OCI-M2 (cell line): ENCODE results near the gene RGS12.

Experiments used
- DNase-seq: peaks from one replicate; lab custom pipeline; 2025; ENCODE audit not compliant: unreplicated experiment; lab: John Stamatoyannopoulos, UW

Gene RGS12

DNA sequence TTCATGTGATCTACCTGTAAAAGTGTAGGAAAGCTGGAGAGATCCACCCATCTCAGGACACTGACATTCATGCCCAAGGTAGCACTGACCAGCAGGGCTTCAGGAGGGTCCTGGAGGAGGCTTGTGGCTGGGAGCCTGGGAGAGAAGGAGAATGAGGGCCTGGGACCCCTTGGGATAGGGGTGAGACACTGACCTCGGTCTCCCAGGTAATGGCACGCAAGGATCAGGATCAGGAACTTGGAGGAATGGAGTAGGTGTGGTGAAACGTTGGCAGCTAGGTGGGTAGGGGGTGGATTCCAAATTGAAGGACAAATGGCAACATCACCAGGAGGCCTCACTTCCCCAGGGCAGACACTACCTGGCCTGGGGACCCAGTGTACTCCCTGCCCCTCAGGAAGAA lies 12.4 kb upstream of the RGS12 start:
- no peak for DNase-seq

GRCh38 chr4:3283483-3283882 lies 9.3 kb upstream of the RGS12 start:
- DNase-seq: no peak

GRCh38 chr4:3283916-3284315 lies 8.9 kb upstream of the RGS12 start:
- DNase-seq: no peak

DNA sequence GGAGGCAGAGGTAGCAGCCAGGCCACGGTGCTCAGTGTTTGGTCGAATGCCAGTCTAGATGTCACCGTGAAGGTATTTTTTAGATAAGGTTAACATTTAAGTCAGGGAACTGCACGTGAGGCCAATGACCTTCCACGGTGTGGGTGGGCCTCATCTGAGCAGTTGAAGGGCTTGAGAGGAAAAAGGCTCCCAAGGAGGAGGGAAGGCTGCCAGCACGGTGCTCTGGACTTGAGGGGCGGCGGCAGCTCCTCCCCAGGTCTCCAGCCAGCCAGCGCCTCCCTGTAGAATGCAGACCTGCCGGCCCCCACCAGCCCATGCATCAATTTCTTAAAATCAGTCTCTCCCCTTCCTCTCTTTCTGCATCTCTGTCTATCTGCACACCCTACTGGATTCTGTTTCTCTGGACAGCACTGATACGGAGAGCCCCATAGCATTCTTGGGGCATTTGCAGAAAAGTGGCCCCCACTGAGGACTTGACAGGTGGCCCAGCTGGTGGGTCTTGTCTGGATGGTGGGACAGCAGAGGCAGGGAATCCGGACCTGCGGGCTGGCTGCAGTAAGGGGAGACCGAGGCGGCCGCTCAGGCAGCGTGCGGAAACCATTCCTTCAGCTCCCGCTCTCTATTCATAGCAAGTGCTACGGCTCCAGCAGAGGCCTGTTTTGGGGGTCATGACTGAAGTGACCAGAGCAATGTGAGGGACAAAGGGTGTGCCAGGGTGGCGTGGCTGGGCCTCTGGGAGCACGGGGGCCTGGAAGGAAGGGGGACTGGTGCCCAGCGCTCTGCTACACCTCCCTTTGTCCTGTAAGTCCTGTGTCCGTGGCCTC lies 7.9 kb upstream of the RGS12 start:
- DNase-seq: no peak

- no peak for DNase-seq
Measured at GRCh38 chr4:3285558-3286334, 7.1 kb upstream of the RGS12 start.

GRCh38 chr4:3286335-3287175 lies 6.3 kb upstream of the RGS12 start:
- DNase-seq: no peak

- no peak for DNase-seq
Measured at GRCh38 chr4:3287271-3287971, 5.4 kb upstream of the RGS12 start.

DNA sequence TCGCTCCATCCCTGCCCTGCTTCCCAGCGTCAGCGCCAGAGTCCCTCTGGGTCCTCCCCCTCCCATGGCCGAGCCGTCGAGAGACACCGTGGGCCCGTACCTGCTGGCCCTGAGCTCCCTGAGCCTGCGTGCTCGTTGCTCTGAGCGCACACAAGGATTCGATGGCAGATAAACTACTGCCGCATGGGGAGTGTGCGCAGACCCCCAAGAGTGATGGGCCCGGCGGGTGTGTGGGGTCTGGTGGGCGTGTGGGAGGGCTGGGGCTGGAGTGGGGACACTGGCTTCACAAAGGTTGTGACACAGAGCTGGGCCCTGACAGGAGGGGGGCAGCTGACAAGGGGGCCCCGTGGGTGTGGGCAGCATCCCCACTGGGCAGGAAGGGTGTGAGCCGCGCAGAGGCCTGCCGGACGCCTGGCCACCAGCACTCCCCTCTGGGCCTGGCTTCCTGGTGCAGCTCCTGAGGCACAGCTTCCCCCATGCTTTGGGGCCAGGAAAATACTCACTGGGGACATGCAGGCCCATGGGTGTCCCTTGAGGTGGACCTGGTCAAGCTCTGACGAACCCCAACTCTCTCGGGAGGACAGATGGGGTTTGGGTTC lies 4.8 kb upstream of the RGS12 start:
- no peak for DNase-seq

GRCh38 chr4:3288571-3289094 lies 4.2 kb upstream of the RGS12 start:
- DNase-seq: no peak

- no peak for DNase-seq
Measured at GRCh38 chr4:3290476-3290875, 2.3 kb upstream of the RGS12 start.

- DNase-seq: no peak
Measured at GRCh38 chr4:3290889-3291321, 1.9 kb upstream of the RGS12 start.

GRCh38 chr4:3291411-3291968 lies 1.3 kb upstream of the RGS12 start:
- no peak for DNase-seq

GRCh38 chr4:3291969-3292570 lies 751 bp upstream of the RGS12 start:
- DNase-seq: no peak

DNA sequence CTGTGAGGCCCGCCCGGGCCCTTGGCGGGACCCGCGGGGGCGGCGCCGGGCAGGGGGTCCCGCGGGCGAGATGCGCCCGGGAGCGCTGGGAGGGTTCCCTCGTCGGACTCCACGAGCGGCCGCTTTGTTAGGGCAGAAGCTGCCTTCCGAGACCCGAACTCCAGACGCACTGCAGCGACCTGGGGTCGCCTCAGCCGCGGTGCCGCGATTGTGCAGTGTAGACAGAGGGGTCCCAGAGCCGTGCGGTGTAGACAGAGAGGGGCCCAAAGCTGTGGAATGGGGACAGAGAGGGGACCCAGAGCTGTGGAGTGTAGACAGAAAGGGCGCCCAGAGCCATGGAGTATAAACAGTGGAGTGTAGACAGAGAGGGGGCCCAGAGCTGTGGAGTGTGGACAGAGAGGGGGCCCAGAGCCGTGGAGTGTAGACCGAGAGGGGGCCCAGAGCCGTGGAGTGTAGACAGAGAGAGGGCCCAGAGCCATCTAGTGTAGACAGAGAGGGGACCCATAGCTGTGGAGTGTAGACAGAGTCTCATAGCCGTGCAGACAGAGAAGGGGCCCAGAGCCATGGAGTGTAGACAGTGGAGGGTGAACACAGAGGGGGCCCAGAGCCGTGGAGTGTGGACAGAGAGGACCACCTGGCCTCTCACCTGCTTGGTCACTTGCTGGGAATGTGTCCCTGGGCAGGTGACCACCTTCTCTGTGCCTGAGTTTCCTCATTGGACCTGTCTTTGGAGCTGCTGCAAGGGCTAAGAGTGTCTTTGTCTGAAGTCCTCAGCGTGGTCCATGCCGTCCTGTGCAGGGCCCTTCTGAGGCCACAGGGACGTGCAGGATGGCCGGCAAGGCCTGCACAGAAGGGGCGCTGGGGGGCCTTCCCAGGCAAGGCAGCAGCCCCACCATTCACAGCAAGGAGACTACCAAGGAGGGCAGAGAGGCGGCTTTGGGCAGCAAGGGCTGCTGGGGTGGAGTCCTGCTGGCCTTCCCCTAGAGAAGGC lies 875 bp downstream of the RGS12 start:
- DNase-seq: no peak

- DNase-seq: no peak
Measured at GRCh38 chr4:3294401-3295241, 1.8 kb downstream of the RGS12 start.

DNA sequence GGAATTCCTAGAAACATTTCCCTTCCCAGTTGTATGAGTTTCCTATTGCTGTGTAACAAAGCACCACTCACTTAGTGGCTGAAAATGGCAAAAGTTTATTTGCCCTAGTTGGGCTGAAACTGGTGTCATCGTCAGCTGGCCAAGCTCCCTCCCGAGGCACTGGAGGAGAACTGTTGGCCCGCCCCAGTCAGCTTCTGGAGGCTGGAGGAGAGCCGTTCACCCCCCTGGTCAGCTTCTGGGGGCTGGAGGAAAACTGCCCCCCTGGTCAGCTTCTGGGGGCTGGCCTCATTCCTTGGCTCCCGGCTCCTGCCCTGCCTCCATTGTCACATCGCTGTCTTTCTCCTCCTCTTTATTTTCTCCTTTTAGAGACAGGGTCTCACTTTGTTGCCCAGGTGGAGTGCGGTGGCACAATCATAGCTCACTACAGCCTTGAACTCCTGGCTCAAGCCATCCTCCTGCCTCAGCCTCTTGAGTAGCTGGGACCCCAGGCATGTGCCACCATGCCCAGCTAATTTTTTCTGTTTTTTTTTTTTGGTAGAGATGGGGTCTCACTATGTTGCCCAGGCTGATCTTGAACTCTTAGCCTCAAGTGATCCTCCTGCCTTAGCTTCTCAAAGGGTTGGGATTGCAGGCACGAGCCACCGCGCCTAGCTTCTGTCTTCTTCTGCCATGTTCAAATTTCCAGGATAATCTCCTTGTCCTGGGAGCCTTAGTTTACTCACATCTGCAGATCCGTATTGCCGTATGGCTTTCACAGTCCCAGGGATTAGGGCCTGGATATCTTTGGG lies 3.2 kb downstream of the RGS12 start:
- DNase-seq: no peak

DNA sequence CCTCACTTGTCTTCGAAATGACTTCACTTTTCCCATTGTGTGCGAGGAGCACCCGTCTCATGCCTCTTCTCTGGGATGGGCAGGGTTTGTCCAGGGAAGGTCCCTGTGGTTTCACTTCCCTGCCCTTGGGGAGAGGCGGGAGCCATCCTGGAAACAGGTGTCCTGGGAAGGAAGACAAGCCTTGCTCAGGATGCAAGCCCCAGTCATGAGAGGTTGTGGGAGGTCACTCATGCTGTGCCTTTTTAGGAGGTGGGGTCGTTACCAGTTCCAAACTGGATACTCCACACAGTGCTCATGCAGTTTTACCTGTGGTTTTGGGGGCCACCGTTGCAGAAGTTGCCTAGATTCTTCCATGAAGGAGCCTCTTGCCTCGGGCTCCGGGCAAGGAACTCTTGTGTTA lies 3.8 kb downstream of the RGS12 start:
- no peak for DNase-seq
